GM12891 (cell line): ENCODE data around the gene ALOX15.

Experiments used
- DNase-seq: peaks from one replicate; pipeline ENCODE4 v3.0.0; 2011; ENCODE audit warnings: low spot score; ENCODE audit not compliant: insufficient read length
- FAIRE-seq: peaks from 2 replicates; lab custom pipeline; 2011; peaks lifted over from hg19 to GRCh38; lab: Jason Lieb, UNC
- PAX5 ChIP-seq: IDR thresholded peaks from 2 replicates; pipeline ENCODE4 v1.6.1; 2011; ENCODE audit warnings: low read length, moderate library complexity, mild to moderate bottlenecking; ENCODE audit not compliant: insufficient read depth, severe bottlenecking
- POLR2A ChIP-seq: IDR thresholded peaks from 2 replicates; pipeline ENCODE4 v1.6.1; 2011; ENCODE audit warnings: low read depth, low read length, control low read depth
- POLR2AphosphoS5 ChIP-seq: IDR thresholded peaks from 2 replicates; pipeline ENCODE4 v1.6.1; 2011; ENCODE audit warnings: low read depth, low read length, control low read depth
- POU2F2 ChIP-seq: IDR thresholded peaks from 2 replicates; pipeline ENCODE4 v1.6.1; 2011; ENCODE audit warnings: low read depth, mild to moderate bottlenecking, control low read depth, low read length, moderate library complexity
- SPI1 ChIP-seq: IDR thresholded peaks from 2 replicates; pipeline ENCODE4 v1.6.1; 2011; ENCODE audit warnings: low read depth, low read length, control low read depth
- TAF1 ChIP-seq: IDR thresholded peaks from 2 replicates; pipeline ENCODE4 v1.6.1; 2011; ENCODE audit warnings: low read depth, low read length, control low read depth

ALOX15 gene

DNA sequence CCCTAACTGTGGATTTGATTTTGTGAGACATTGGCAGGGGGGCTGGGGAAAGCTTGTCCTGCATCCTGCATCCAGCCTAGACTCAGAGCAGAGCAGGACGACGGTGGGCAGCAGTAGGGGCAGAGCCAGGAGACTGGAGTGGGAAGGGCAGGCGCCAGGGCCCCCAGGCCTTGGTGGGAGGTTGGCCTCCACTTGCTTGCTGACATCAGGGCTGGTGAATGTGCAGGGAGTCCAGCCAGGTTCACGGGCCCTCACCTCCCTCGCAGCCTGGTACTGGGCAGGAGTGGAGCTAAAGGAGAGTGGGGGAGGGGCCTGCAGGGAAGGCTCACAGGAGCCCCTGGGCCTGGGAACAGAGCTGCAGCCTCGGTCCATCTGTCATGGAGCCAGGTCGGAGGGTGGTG is 59.4 kb downstream of the ALOX15 start:
- FAIRE-seq: no peak
- TF ChIP-seq SPI1: no peak
- no peak for TF ChIP-seq POLR2AphosphoS5
- no peak for TF ChIP-seq POU2F2
- TF ChIP-seq POLR2A: no peak
- no peak for TF ChIP-seq TAF1
- no peak for TF ChIP-seq PAX5
- DNase-seq: no peak
